ENCODE results near the gene FOSB. TPM values are rescaled to one million over a fixed set of nuclear protein-coding genes. Genes with fewer than 3 reads are reported as not detected.
A peak's percentile ranks its signal among the peaks of the same experiment; 100 is the strongest.
"Not testable (repeated sequence)": the region's sequence is repeated elsewhere in the genome, so short reads cannot be mapped to it uniquely, and the experiment has no call there.

FOSB gene
- total RNA-seq, 1 donor from 2014 or later = 18.3 TPM

GRCh38 chr19:45505996-45506245 is 38.1 kb downstream of the FOSB start:
- no peak for DNase-seq (ENCODE audit: low read depth)

- peak; percentile 75 for DNase-seq (ENCODE audit: low read depth)
Observed at GRCh38 chr19:45506246-45506988, 38.6 kb downstream of the FOSB start.

DNA sequence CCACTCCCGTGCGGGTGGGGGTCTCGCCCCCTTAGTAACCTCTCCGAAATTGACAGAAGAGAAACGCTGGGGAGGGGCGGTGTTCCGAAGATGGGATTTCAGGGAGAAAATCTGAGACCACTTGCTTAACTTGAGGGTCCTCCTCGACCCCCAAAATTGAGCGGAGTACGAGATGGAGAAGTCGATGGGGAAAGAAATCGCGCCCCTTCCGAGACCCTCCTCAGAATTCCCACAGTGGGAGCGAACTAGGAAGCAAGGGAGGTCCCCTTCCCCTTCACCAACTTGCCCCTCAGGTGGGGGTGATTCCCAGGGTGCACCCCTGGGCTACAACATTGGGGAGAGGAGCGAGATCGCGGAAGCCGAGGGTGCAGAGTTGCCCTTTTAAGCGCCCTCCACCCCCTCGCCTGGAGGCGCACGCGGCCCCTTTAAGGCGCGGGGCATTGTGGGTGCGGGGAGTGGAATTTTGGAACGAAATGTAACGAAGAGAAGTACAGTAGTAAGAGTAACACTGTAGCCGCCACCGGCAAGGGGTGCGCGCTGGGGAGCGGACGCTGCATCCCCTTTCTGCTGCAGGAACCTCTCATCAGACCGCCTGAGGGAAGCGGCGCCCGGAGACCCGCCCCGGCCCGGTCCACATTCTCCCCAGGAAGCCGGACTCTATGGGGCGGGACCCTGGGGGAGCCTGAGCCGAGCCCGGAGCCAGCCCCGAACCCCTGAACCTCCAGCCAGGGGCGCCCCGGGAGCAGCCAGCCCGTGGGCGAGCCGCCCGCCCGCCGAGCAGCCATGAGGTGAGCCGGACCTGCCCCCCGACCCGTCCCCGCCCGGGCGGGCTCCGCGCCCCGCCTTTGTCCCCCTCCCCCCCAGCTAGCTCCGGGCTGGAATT is 39.4 kb downstream of the FOSB start, which contains the start of gene VASP:
Gene VASP, plus strand, starts transcription at position 491 of the 883 bp plus-strand sequence. Its CDS starts 293 bp downstream, at position 784.
- peak; percentile 68 for DNase-seq (ENCODE audit: low read depth)

GRCh38 chr19:45507872-45508416 is 40.1 kb downstream of the FOSB start:
- no peak for DNase-seq (ENCODE audit: low read depth)

DNA sequence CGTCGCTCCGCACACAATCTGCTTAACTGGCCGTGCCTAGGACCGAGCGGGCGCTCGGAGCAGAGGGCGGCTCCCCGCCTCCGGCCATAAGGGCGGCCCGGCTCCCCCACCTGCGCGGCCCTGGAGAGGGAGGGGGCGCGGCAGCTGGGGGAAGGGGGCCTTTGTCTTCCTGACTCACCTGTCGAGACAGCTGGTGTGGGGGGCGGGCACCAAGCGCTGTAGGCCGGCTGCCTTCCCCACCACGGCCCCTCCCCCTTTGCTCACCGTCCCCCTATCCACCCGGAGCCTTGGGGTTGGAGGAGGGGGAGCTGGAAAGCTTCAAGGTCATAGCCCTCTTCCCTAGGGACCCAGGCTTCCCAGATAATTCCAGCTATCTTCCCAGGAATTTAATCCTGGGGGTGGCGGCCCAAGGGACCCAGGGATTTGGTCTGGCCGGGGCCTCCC is 40.6 kb downstream of the FOSB start:
- no peak for DNase-seq (ENCODE audit: low read depth)

DNA sequence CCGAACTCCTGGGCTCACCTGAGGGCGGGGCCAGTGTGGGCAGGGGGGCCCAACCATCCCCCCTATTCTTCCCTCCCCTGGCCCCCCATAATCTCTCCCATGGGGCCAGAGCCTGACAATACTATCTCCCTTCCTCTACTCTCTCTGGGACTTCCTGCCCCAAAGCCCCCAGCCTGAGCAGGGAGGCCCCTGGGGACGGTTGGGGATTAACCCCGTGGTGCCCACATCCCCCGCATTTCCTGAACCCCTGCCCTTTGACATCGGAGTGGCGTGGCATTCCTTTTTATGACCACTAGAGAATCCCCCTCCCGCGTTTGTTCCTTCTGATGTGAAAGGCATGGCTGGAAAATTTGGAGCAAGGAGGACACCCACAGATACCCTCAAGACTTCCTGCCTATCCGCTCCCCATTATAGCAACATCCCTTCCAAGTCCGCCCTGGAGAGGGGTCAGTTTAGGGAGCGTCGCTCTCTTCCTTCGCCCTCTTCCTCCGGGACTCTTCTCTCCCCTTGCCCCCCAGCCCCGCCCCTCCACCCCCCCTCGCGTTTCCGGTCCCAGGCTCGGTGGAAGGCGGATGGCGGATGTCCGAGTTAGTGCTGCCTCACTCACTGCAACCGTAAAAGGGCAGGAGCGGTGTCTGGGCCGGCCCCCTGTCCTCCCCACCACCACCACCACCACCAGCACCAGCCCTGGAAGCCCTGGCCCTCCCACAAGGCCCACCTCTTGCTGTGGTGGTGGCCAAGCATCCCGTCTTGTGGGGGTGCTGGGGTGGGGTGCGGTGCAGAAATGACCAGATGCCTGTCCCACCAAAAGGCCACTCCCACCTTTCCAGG is 41.3 kb downstream of the FOSB start:
- DNase-seq (ENCODE audit: low read depth) = peak; percentile 21

- no peak for DNase-seq (ENCODE audit: low read depth)
Observed at GRCh38 chr19:45509692-45510015, 41.9 kb downstream of the FOSB start.

GRCh38 chr19:45510352-45510751 is 42.6 kb downstream of the FOSB start:
- DNase-seq (ENCODE audit: low read depth) = not testable (repeated sequence)

- no peak for DNase-seq (ENCODE audit: low read depth)
Observed at GRCh38 chr19:45511074-45511473, 43.3 kb downstream of the FOSB start.

GRCh38 chr19:45512881-45513483 is 45.2 kb downstream of the FOSB start:
- no peak for DNase-seq (ENCODE audit: low read depth)

DNA sequence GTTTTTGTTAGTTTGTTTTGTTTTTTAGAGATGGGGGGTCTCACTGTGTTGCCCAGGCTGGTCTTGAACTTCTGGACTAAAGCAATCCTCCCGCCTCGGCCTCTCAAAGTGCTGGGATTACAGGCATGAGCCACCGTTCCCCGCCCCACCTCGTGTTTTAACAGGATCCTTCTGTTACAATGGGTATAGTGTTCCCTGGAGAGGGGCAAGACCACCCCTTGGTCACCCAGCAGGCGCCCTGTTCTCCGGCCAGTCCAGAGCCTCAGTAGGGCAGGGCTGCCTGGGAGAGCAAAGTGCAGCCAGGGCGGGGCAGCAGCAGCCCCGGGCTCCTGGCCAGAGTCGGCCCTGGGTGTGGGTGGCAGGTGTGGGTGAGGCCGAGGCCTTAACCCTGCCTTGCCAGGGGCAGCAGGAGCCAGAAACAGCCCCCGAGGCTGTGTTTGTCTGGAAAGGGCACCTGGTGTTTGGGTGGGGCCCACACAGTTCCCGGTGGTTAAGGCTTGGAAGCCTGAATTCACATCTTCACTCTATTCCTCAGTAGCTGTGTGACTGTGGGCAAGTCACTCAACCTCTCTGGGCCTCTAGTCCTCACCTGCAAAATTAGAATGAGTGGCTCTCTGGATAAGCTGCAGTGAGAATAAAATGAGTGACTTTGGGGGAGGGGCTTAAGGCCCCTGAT is 46.7 kb downstream of the FOSB start:
- DNase-seq (ENCODE audit: low read depth) = peak; percentile 33

DNA sequence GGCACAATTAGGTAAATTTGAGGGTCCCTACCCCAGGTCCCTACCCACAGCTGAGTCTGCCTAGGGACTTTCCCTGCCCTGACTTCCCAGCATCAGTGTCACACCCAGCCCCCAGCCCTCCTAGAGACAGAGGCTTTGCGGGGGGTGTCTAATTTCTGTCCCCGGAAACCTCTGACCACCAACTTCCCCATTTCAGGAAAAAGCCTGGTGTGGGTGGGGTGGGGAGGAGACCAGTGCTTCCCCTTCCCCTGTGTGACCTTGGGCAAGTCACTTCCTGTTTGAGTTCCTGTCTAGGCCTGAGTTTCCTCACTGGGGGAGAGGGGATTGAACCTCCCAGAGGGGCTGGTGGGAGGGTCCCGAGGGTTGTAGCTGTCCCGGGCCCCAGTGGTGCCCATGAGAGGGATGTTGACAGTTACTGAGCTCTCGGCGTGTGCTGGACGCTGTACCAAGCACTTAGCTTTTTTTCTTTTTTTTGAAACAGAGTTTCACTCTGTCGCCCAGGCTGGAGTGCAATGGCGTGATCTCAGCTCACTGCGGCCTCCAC is 47.4 kb downstream of the FOSB start:
- no peak for DNase-seq (ENCODE audit: low read depth)

DNA sequence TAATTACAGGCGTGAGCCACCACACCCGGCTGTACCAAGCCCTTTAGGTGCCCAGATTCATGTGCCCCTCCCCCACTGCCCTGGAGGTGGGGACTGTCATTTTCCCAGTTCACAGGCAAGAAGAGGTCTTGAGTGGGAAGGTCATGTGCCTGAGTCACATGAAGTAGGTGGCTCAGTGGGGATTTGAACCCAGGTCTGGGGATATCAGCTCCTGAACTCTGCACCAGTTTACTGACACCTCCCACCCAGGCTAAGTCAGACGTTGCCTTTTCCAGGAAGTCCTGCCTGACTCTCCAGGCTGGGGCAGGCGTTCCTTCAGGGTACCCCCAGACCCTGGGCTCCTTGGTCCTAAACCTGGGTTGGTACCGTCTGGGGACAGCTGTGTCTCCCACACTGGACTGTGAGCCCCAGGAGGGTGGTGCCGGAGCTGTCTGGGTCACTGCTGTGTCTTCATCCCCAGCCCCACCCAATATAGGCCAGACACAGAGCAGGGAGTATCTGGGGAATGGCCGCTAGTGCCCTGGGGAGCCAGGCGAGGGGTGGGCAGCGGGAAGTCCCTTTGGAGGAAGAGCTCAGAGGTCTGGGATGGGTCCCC is 48.1 kb downstream of the FOSB start:
- DNase-seq (ENCODE audit: low read depth) = no peak

- DNase-seq (ENCODE audit: low read depth) = no peak
Observed at GRCh38 chr19:45517238-45517637, 49.4 kb downstream of the FOSB start.

DNA sequence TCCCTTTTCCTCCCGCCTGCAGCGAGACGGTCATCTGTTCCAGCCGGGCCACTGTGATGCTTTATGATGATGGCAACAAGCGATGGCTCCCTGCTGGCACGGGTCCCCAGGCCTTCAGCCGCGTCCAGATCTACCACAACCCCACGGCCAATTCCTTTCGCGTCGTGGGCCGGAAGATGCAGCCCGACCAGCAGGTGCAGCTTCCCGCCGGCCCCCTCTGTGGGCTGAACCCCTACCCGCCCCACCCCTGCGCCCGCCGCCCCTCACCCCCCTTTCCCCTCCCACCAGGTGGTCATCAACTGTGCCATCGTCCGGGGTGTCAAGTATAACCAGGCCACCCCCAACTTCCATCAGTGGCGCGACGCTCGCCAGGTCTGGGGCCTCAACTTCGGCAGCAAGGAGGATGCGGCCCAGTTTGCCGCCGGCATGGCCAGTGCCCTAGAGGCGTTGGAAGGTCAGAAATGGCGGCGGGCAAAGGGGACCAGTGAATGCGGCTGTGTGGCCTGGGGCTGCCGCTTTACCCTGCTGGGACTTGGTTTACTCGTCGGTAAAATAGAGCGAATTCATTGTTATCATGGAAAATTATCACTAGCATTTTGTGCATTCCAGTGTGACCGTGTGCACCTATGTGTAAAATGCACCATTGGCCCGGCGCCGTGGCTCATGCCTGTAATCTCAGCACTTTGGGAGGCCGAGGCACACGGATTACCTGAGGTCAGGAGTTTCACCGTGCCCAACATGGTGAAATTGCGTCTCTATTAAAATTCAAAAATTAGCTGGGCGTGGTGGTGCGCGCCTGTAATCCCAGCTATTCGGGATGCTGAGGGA is 50.1 kb downstream of the FOSB start:
- no peak for DNase-seq (ENCODE audit: low read depth)

- no peak for DNase-seq (ENCODE audit: low read depth)
Observed at GRCh38 chr19:45518469-45518826, 50.7 kb downstream of the FOSB start.

- no peak for DNase-seq (ENCODE audit: low read depth)
Observed at GRCh38 chr19:45522010-45522941, 54.5 kb downstream of the FOSB start.

DNA sequence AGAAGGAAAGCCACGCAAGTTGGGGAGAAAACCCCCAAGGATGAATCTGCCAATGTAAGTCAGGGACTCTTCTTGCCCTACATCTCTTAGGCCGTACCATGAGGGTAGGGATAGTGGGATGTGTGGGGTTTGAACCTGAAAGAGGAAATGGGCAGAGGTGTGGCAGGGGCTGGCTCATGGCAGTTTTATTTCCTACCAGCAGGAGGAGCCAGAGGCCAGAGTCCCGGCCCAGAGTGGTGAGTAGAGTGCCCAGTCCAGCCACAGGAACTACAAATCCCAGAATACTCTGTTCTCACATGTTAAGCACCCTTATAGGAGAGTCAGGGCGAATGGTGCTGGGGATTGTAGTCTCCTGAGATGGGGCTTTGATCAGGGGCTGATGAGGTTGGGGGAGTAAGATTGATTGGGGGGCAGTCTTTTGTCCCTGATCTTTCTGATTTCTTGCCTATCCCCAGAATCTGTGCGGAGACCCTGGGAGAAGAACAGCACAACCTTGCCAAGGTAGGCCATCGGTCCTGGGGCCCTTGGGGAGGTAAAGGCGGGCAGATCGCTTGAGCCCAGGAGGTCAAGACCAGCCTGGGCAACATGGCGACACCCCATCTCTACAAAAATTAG is 56.0 kb downstream of the FOSB start:
- DNase-seq (ENCODE audit: low read depth) = peak; percentile 80
